SH-SY5Y (cell line): ENCODE data around the gene SCARB1.
A peak's percentile ranks its signal among the peaks of the same experiment; 100 is the strongest.

Experiments
- GATA2 ChIP-seq: IDR thresholded peaks from 2 replicates; pipeline ENCODE4 v1.6.1; 2011; ENCODE audit warnings: mild to moderate bottlenecking, low read depth, low read length
- GATA3 ChIP-seq: IDR thresholded peaks from 2 replicates; pipeline ENCODE4 v1.6.1; 2011; ENCODE audit warnings: low read depth, mild to moderate bottlenecking, low read length, moderate library complexity

The SCARB1 gene

GRCh38 chr12:124765581-124766489 lies 97.8 kb downstream of the SCARB1 start:
- no peak for TF ChIP-seq GATA3
- no peak for TF ChIP-seq GATA2

- TF ChIP-seq GATA2, result no peak
- TF ChIP-seq GATA3, result no peak
Observed at GRCh38 chr12:124764870-124765580, 98.6 kb downstream of the SCARB1 start.

GRCh38 chr12:124764451-124764850 lies 99.2 kb downstream of the SCARB1 start:
- TF ChIP-seq GATA2 (no peak), GATA3 (no peak)

- TF ChIP-seq GATA2 (peak; percentile 38; the same call in 1 of the 2 replicates), GATA3 (no peak)
Observed at GRCh38 chr12:124763594-124763979, 100.1 kb downstream of the SCARB1 start.

- TF ChIP-seq GATA2, result no peak
- TF ChIP-seq GATA3, result no peak
Observed at GRCh38 chr12:124762791-124763593, 100.7 kb downstream of the SCARB1 start.

- TF ChIP-seq GATA3 (no peak), GATA2 (no peak)
Observed at GRCh38 chr12:124762384-124762783, 101.3 kb downstream of the SCARB1 start.

GRCh38 chr12:124761871-124762270 lies 101.8 kb downstream of the SCARB1 start:
- TF ChIP-seq GATA3 (no peak), GATA2 (no peak)

- TF ChIP-seq GATA3, result no peak
- TF ChIP-seq GATA2, result no peak
Observed at GRCh38 chr12:124761056-124761455, 102.6 kb downstream of the SCARB1 start.

GRCh38 chr12:124760560-124760959 lies 103.1 kb downstream of the SCARB1 start:
- no peak for TF ChIP-seq GATA2
- no peak for TF ChIP-seq GATA3

- TF ChIP-seq GATA3 (no peak), GATA2 (no peak)
Observed at GRCh38 chr12:124759841-124760503, 103.7 kb downstream of the SCARB1 start.

GRCh38 chr12:124758266-124759220 lies 105.1 kb downstream of the SCARB1 start:
- TF ChIP-seq GATA2, result no peak
- no peak for TF ChIP-seq GATA3

- no peak for TF ChIP-seq GATA3
- no peak for TF ChIP-seq GATA2
Observed at GRCh38 chr12:124757329-124757728, 106.3 kb downstream of the SCARB1 start.
